Immature natural killer cell (primary cell): ENCODE data around the gene BTBD9. TPM values are rescaled to one million over a fixed set of nuclear protein-coding genes. Genes with fewer than 3 reads are reported as not detected.

Source experiments
- DNase-seq, 3 donors: peaks; one replicate each; pipeline ENCODE4 v3.0.0; 2022; ENCODE audit warnings: mixed read lengths in 1 of 3
- H3K27ac Mint-ChIP-seq, 6 donors: one replicate each; pipeline ENCODE4 v1.8.0; 2020; ENCODE audit warnings: mixed read lengths in 6 of 6, mild to moderate bottlenecking in 5 of 6, inconsistent platforms in 4 of 6, moderate library complexity in 3 of 6
- H3K27me3 Mint-ChIP-seq, 3 donors: one replicate each; pipeline ENCODE4 v1.8.0; 2020 to 2021; ENCODE audit warnings: low read depth in 3 of 3, mild to moderate bottlenecking in 3 of 3, mixed read lengths in 3 of 3, moderate library complexity in 3 of 3, inconsistent platforms in 1 of 3
- H3K36me3 Mint-ChIP-seq, 3 donors: one replicate each; pipeline ENCODE4 v1.8.0; 2020; ENCODE audit warnings: mixed read lengths in 3 of 3, inconsistent platforms in 2 of 3, mild to moderate bottlenecking in 2 of 3
- H3K4me1 Mint-ChIP-seq, 2 donors: one replicate each; pipeline ENCODE4 v1.8.0; 2020; ENCODE audit warnings: inconsistent platforms in 2 of 2, mild to moderate bottlenecking in 2 of 2, mixed read lengths in 2 of 2, moderate library complexity in 1 of 2
- H3K4me3 Mint-ChIP-seq, 5 donors: one replicate each; pipeline ENCODE4 v1.8.0; 2020; ENCODE audit warnings: mild to moderate bottlenecking in 5 of 5, mixed read lengths in 5 of 5, inconsistent platforms in 3 of 5, moderate library complexity in 3 of 5
- H3K9me3 Mint-ChIP-seq, 6 donors: one replicate each; pipeline ENCODE4 v1.8.0; 2020; ENCODE audit warnings: mild to moderate bottlenecking in 6 of 6, mixed read lengths in 6 of 6, inconsistent platforms in 4 of 6, moderate library complexity in 3 of 6
- polyA plus RNA-seq, 3 donors: library from polyadenylated mRNA; unstranded; fragments of 300-500 nt; fragmentation: Illumina TruSeq; gene quantifications; one replicate each; pipeline ENCODE4 v1.2.3, GENCODE V29; 2021

BTBD9 gene
- polyA plus RNA-seq, 3 donors from 2014 or later: 5.3 to 12.3 (median 10.9) TPM

DNA sequence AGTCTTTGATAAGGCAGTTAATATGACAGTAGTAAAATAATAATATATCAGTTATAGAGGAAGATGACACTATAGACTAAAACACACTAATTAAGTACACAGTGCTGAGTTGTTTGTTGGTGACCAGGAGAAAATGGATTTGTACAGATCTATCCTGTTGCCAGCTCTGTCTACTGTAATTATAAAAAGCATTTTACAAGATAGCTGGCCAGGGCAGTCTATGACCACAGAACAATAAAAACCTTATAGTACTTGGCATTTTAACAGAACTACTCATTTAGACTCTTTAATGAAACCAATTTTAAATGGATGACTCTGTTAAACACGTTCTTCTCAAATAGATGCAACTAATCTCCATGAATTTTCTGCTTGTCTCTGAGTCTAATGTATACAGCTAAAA lies 367.5 kb downstream of the BTBD9 start:
- Mint-ChIP-seq H3K27ac (no peak overlapping the region), H3K27me3 (peaks cover 0 to 1% (median 0%) of the 10 kb centered on the region in 3 donors), H3K36me3 (peaks cover 0 to 19% (median 9%) of the 10 kb centered on the region in 3 donors), H3K4me1 (peaks cover 12 to 21% of the 10 kb centered on the region in 2 donors), H3K4me3 (no peak overlapping the region), H3K9me3 (no peaks in the 10 kb centered on the region)
- no peak for DNase-seq

DNA sequence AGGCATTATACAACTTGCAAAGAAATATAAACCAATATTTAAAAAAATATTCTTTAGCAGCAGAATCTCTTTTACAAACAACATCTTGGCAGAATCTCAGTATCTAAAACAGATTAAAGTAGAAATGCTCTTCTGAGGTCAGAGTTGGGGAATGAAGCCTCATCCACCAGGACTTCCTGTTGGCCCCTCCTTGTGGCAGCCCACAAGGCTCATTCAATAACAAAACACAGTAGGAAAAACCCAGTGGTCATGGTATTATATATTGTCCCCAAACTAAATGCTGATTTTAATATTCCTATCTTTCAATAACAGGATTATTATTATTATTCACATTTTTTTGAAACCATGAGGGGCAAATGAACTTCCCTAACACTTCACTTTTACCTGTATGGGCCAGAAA lies 368.6 kb downstream of the BTBD9 start:
- Mint-ChIP-seq H3K36me3 (peaks cover 4 to 15% (median 5%) of the 10 kb centered on the region in 3 donors), H3K4me1 (peaks cover 12 to 21% of the 10 kb centered on the region in 2 donors), H3K9me3 (no peaks in the 10 kb centered on the region), H3K27ac (no peak overlapping the region), H3K27me3 (peaks cover 0 to 1% (median 0%) of the 10 kb centered on the region in 3 donors), H3K4me3 (no peak overlapping the region)
- no peak for DNase-seq

DNA sequence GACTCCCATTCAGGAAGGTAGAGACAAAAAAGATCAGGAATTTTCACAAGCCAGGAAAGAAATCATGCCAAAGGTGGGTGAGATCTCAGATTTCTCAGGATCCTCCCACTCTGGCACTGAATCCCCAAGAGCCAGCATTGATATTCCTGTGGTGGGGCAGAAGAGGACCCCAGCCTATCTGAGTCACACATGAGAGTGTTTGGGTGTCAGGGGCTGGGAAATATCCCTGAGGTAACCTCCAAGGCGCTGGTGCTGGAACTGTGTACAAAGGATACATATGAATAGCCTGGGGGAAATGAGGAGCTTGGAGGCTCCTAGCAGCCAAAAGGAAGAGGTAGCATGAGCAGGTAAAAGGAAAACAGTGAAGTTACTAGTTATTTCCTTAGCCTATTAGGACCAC lies 369.4 kb downstream of the BTBD9 start:
- H3K4me3 Mint-ChIP-seq: peak overlapping the region in 2 of 5 donors; percentile 32 to 35
- peaks cover 12 to 21% of the 10 kb centered on the region in 2 donors for H3K4me1 Mint-ChIP-seq
- DNase-seq: no peak
- peak overlapping the region in 1 of 6 donors; percentile 51 for H3K27ac Mint-ChIP-seq
- H3K9me3 Mint-ChIP-seq: no peaks in the 10 kb centered on the region
- peaks cover 4 to 15% (median 5%) of the 10 kb centered on the region in 3 donors for H3K36me3 Mint-ChIP-seq
- peaks cover 0 to 1% (median 0%) of the 10 kb centered on the region in 3 donors for H3K27me3 Mint-ChIP-seq

DNA sequence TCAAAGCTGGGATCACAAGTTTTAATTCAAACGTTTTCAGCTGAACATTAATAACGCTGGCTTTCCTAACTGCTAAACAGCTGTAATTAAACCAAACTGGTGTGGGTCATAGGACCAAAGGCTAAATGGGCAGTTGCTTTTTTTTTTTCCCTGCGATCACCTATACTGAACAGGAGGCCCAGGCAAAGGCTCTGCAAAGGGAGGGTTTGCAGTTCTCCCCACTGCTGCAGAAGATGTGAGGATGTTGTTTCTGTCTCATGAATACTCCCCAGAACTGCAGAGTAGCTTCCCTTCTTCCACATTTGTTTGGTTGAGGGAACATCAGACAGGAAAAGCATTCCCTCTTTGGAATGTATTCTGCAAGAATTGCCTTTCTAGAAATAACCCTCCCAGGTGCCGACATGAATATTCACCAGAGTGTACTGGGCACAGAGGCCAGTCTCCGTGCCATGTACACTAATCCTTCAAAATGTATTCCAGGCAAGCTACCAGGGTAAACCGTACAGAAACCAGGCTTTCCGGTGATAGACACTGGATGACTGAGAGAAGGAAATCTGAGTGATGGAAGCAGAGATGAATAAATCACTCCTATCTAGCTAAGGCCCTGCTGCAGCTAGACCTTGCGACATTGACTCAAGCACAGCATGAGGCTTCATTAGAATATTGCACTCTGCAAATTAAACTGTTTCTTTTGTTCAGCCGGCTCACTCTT lies 370.1 kb downstream of the BTBD9 start:
- Mint-ChIP-seq H3K27ac (no peak overlapping the region), H3K4me3 (no peak overlapping the region), H3K27me3 (peaks cover 0 to 1% (median 0%) of the 10 kb centered on the region in 3 donors), H3K4me1 (peaks cover 12 to 21% of the 10 kb centered on the region in 2 donors), H3K9me3 (no peaks in the 10 kb centered on the region), H3K36me3 (peaks cover 4 to 15% (median 5%) of the 10 kb centered on the region in 3 donors)
- no peak for DNase-seq

DNA sequence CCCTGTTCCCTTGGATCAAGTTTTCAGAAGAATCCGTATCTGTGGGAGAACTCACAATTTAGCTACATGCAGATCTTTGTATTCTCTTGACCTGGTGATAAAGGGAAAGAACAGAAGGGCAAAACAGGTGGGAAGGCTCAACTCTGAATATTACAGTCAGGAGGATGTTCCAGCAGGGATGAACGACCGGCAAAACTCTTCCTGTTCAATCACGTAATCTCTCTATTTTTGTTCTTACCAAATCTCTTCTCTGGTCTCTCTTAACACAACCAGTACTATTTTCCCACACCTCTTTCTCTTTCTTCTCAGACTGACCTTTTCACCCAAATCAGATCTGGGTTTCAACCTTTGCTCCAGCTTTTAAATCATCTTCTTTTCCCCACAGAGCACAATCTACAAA lies 371.4 kb downstream of the BTBD9 start:
- peaks cover 0 to 3% (median 0%) of the 10 kb centered on the region in 3 donors for H3K27me3 Mint-ChIP-seq
- H3K9me3 Mint-ChIP-seq: no peaks in the 10 kb centered on the region
- H3K4me1 Mint-ChIP-seq: peaks cover 12 to 21% of the 10 kb centered on the region in 2 donors
- peak overlapping the region in 2 of 6 donors; percentile 2 to 53 for H3K27ac Mint-ChIP-seq
- peaks cover 9 to 17% (median 10%) of the 10 kb centered on the region in 3 donors for H3K36me3 Mint-ChIP-seq
- DNase-seq: no peak
- H3K4me3 Mint-ChIP-seq: no peak overlapping the region

DNA sequence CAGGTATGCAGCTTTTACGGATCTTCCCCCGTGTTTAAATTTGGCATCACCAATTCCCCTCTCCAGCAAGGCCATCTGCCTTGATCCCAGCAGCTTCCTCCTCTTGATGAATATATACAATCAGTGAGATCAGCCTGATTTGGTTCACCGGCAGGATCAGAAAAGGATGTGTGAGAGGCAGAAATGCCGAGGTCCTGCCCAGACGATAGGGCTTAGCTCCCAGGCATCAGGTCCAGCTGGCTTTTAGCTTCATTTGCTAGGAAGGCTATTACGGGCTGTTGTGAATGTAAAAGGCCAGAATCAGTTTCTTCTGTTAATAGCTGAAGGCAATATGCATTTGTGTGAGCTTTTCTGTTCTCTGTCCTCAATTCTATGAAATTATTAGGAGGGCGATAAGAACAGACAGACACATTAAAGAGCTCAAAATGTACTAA lies 372.8 kb downstream of the BTBD9 start:
- Mint-ChIP-seq H3K4me3 (no peak overlapping the region), H3K36me3 (peaks cover 9 to 17% (median 10%) of the 10 kb centered on the region in 3 donors), H3K4me1 (peaks cover 12 to 21% of the 10 kb centered on the region in 2 donors), H3K27me3 (peaks cover 0 to 3% (median 0%) of the 10 kb centered on the region in 3 donors), H3K27ac (no peak overlapping the region), H3K9me3 (no peaks in the 10 kb centered on the region)
- no peak for DNase-seq

DNA sequence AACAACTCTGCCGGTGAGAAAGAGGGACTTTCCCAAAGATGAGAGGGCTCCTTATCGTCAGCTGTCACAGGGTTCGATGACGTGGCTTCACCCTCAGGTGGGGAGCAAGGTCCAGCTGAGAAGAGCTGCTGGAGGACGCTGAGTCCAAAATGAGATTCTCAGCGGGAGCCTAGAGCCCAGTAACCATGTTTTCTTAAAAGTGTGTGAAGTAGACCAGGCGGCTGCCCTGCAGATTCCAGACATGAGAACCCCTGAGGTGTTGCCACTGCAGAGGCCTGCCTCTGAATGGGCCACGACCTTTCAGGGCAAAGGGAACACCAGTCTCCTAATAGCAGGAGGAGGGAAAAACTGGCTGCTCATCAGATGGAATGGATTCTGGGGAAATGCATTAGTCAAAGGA lies 375.1 kb downstream of the BTBD9 start:
- Mint-ChIP-seq H3K4me3 (no peak overlapping the region), H3K27me3 (peaks cover 0 to 3% (median 0%) of the 10 kb centered on the region in 3 donors), H3K36me3 (peaks cover 9 to 17% (median 10%) of the 10 kb centered on the region in 3 donors), H3K9me3 (no peaks in the 10 kb centered on the region), H3K4me1 (no peaks in the 10 kb centered on the region), H3K27ac (no peak overlapping the region)
- no peak for DNase-seq

DNA sequence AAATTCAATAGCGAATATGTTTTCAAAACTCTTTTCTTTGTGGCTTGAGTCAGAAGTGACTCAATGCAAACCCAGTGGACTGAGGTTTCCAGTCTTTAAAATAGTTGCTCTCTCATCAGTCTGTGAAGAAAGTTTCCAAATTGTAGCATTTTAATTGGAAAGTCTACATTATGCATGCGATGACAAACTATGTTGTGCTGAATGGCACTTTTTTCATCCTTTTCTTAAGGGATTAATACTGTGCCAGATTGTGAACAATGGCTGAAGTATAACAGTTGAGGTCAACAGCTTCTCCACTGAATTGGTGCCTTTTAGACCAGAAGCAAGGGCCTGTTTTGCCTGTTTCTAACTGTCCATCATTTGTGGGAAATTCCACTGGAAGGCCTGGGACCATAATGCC lies 377.1 kb downstream of the BTBD9 start:
- Mint-ChIP-seq H3K27ac (no peak overlapping the region), H3K4me3 (no peak overlapping the region), H3K9me3 (no peaks in the 10 kb centered on the region), H3K27me3 (peaks cover 0 to 2% (median 2%) of the 10 kb centered on the region in 3 donors), H3K36me3 (peaks cover 6 to 10% (median 9%) of the 10 kb centered on the region in 3 donors), H3K4me1 (no peaks in the 10 kb centered on the region)
- DNase-seq: no peak

DNA sequence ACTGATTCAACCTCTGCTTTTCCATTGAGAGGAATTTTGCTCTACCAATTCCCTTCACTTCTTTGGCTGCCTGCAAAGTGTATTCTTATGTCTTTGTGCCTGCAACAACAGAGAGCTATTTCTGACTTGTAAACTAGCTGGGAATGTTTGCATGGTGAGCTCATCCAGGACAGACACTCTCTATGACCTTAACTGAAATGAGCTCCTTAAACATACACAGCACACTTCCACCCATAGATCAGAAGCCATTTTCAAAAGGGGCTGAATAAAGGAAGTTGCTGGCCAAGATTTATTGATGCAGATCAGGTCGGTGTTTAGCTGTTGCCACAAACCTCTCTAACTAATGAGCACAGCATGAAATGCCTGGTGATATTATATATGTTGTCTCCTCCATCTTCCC lies 377.7 kb downstream of the BTBD9 start:
- Mint-ChIP-seq H3K27me3 (peaks cover 0 to 2% (median 2%) of the 10 kb centered on the region in 3 donors), H3K36me3 (peaks cover 9 to 11% (median 10%) of the 10 kb centered on the region in 3 donors), H3K9me3 (no peaks in the 10 kb centered on the region), H3K4me1 (no peaks in the 10 kb centered on the region), H3K4me3 (no peak overlapping the region), H3K27ac (no peak overlapping the region)
- no peak for DNase-seq

DNA sequence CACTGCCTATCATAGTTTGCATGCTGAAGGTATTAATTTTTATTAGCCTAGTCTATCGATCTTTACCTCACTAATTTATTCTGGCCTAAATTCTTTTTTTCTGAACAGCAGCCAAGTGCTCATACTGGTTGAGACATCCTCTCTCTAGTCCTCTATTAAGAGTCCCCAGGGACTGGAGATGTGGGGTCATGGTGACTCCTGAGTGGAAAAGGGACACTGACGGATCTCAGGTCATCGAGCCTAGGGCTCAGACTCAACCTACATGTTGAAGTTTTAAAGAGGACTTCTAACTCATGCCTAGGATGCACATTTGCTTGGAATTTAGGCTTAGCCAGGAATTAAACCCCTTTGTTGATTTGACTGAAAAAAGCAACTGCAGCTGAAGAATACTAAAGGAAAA lies 378.1 kb downstream of the BTBD9 start:
- no peaks in the 10 kb centered on the region for H3K9me3 Mint-ChIP-seq
- peaks cover 0 to 2% (median 2%) of the 10 kb centered on the region in 3 donors for H3K27me3 Mint-ChIP-seq
- no peak for DNase-seq
- H3K36me3 Mint-ChIP-seq: peaks cover 7 to 12% (median 10%) of the 10 kb centered on the region in 3 donors
- no peaks in the 10 kb centered on the region for H3K4me1 Mint-ChIP-seq
- H3K27ac Mint-ChIP-seq: no peak overlapping the region
- H3K4me3 Mint-ChIP-seq: no peak overlapping the region

DNA sequence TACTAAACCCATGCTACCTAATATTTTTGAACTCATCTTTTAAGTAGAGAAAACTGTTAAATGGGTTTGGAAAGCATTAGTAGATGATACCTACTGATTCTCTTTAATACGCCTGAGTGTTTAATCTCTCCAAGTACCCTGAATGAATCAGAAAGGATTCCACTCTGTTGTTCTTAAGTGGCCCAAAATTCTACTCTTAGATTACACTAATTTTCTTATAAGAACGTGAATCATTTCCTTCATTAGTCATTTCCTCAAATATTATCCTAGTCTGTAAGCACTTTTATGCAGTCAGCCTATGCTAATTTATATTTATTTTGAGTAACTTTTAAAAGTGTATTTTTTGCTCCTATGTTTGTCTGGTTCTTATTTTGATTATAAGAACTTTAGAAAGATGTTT lies 380.0 kb downstream of the BTBD9 start:
- Mint-ChIP-seq H3K36me3 (peaks cover 25 to 31% (median 26%) of the 10 kb centered on the region in 3 donors), H3K4me3 (no peak overlapping the region), H3K27me3 (peaks cover 0 to 2% (median 2%) of the 10 kb centered on the region in 3 donors), H3K9me3 (no peaks in the 10 kb centered on the region), H3K4me1 (no peaks in the 10 kb centered on the region), H3K27ac (no peak overlapping the region)
- no peak for DNase-seq

DNA sequence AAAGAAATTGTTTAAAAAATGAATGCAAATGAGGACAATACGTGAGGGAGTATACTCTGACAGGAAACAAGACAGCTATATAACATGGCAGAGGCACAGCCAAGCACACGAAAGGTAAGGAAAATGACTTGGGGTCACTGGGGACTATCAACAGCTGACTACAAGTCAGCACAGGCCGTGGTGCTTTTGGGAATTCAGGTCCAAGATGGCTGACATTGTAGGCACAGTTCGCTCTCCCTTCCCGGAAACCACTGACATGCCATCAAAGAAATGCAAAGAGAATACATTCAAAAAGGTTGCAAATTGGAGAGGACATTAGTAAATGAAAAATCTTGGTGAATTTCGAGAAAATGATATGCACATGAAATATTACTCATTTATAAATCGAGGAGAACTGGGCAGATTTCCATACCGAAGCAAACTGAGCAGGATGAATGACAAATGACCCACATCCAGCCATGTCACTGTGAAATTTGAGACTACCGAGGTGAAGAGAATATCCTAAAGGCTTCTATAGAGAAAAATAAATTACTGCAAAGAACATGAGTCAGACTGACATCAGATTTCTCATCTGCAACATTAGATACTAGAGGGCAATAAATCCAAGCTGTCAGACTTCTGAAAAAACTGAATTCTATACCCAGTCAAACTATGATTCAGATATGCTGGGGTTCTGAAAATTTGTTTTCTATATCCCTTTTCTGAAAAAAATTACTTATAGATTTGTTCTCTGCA lies 391.1 kb downstream of the BTBD9 start:
- Mint-ChIP-seq H3K9me3 (no peaks in the 10 kb centered on the region), H3K4me3 (no peak overlapping the region), H3K27me3 (no peaks in the 10 kb centered on the region), H3K4me1 (no peaks in the 10 kb centered on the region), H3K27ac (no peak overlapping the region), H3K36me3 (peaks cover 8 to 9% (median 8%) of the 10 kb centered on the region in 3 donors)
- no peak for DNase-seq

DNA sequence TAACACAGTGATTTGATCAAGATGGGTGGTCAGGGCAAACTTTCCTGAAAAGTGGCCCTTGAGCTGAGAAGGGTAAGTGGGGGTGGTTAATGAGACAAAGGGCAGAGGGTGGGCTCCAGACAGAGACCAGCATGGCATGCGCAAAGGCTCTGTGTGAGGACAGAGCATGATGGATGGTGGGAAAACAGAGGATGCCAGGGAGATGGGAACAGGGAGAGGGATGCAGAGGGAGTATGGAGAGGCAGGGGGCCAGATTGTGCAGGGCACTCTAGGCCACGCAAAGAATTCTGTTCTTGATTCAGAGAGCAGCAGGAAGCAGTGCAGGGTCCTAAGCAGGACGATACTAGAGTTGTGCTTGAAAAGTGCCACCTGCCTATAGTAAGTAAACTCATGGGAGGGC lies 394.4 kb downstream of the BTBD9 start:
- Mint-ChIP-seq H3K9me3 (no peaks in the 10 kb centered on the region), H3K4me3 (no peak overlapping the region), H3K36me3 (peaks cover 0 to 6% (median under 1%) of the 10 kb centered on the region in 3 donors), H3K27ac (no peak overlapping the region), H3K27me3 (peaks cover 0 to 1% (median 0%) of the 10 kb centered on the region in 3 donors), H3K4me1 (no peaks in the 10 kb centered on the region)
- DNase-seq: no peak

DNA sequence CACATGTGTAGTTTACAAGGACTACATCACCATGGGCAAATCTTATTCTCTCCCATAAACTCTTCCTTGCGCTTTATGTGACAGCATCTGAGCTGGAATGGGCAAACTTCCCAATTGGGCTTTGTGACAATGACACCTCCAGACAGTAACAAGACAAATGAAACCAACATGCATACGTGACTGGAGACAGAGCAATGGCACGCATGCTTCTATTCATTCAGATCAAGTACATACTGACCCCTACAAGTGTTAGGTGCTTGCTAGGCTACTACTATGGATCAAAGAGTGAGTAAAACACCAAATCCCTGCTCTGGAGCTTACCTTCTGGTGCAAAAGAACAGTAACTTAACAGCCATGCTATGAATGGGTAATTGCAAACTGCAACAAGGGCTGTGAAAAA lies 394.9 kb downstream of the BTBD9 start:
- DNase-seq: no peak
- Mint-ChIP-seq H3K27ac (no peak overlapping the region), H3K4me1 (no peaks in the 10 kb centered on the region), H3K36me3 (peaks cover 0 to 6% (median 0%) of the 10 kb centered on the region in 3 donors), H3K27me3 (peaks cover 0 to 1% (median 0%) of the 10 kb centered on the region in 3 donors), H3K9me3 (no peaks in the 10 kb centered on the region), H3K4me3 (no peak overlapping the region)
